HG03432 (cell line): ENCODE data around the gene WBP1L.
"Not testable (repeated sequence)": the region's sequence is repeated elsewhere in the genome, so short reads cannot be mapped to it uniquely, and the experiment has no call there.

Experiments used
- ATAC-seq: cut with Tn5 transposase; IDR thresholded peaks from one replicate; pipeline ENCODE4 v1.9.1; 2021; ENCODE audit warnings: mild to moderate bottlenecking, moderate library complexity; ENCODE audit not compliant: unreplicated experiment

WBP1L gene

DNA sequence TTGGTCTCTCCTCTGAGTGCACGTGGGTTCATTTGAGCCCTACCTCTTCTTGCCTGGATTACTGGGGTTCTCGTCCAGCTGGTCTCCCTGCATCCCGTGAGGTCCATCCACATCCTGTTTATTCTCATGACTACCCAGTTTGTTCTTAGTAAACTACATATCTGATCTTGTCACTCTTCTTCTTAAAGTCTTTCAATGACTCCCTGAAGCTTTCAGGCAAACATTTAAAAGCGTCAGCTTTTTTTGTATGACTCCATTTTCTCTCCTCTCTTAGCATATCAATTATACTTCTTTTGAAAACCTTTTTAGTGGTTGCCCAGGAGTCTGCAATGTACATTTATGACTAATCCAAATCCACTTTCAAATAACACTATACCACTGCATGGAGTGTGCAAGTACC is 21.8 kb upstream of the WBP1L start:
- no peak for ATAC-seq

DNA sequence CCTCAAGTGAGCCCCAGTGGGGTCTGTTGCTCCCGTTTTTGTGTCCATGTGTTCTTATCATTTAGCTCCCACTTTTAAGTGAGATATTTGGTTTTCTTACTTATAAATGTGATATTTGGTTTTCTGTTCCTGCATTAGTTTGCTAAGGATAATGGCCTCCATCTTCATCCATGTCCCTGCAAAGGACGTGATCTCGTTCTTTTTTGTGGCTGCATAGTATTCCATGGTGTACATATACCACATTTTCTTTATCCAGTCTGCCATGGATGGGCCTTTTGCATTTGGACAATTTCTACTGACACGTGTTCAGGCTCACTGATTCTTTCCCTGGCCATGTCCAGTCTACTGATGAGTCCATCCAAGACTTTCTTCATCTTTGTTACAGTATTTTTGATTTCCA is 19.8 kb upstream of the WBP1L start:
- ATAC-seq: no peak

DNA sequence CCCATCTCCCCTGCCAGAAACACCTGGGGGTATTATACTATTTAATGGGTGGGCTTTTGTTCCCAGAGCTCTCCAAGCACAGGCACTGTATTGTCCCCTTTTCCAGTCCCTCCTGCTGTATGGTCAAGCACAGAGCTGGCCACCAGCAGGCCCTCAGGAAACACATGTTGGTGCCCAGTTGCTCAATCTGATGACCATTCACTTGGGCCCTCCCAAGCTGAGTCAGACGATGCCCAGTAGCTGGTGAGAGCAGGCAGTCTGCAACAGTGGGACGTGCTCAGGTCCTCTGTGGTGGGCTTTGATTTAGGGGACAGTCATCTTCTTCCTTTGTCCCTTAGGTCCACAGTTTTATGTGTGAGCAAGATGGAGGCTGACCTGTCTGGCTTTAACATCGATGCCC is 17.5 kb upstream of the WBP1L start:
- ATAC-seq: no peak

DNA sequence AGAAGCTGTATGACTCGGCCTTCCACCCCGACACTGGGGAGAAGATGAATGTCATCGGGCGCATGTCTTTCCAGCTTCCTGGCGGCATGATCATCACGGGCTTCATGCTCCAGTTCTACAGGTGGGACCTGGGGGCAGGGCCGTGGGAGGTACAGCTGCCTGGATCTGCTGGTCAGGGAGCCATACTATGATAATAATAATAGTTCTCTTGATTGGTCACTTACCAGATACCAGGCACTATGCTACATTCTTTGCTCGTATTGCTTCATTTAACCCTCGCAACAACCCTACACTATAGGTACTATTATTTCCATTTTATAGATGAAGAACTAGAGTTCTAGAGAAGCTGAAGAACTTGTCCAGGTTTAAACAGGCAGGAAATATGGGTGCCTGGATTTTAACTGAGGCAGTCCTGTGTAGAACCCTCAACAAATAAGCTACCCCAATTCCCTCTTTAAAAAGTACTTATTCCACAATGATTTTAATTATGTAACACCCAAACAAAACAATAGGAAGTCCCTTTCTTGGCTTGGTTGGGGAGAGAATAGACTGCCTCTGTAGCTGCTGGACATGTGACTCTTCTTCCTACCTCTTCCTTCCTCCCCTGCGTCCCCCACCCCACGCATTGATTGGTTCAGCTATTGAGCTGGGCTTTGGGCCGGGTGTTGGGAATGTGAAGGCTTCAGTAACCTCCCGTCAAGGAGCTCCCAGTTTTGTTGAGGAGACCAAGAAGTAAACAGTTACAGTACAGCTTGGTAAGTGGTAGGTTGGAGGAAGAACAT is 16.5 kb upstream of the WBP1L start:
- no peak for ATAC-seq

DNA sequence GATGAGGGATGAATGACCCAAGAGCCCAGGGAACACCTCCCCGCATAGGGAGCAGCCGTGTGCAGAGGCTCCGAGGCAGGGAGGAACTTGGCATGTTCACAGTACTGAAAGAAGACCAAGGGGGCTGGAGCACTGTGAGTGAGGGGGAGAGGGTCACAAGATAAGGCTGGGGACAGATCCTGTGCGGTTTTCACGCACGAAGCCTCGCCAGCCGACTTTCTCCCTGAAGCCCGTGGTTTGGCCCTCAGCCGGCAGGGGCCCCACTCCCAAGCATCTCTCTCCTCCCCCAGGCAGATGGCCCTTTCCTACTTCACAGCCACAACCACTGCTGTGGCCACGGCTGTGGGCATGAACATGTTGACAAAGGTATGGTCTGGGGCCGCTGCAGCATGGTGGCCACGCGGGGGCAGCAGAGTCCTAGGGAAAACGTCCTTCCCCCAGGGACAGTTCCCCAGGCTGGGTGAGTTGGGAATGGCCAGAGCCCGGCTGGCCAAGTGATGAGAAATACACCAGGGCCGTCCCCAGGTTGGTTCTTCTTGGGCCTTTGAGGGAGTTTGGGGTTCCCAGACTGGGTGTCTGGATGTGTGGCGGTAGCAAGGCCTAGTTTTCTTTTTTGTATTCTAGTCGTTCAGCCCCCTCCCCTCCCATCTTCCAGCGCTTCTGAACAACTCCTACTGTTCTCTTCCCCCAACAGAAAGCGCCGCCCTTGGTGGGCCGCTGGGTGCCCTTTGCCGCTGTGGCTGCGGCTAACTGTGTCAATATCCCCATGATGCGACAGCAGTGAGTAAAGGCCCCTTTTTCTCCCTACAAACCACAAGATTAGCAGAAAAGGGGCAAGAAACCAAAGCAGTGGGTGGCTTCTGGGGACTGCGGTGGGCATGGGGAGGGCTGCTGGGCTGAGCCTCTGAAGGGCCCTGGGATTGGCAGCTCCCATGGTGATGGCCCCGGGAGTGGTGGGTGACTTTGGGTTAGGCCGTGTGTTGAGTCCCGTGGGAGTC is 14.4 kb upstream of the WBP1L start:
- ATAC-seq: no peak

DNA sequence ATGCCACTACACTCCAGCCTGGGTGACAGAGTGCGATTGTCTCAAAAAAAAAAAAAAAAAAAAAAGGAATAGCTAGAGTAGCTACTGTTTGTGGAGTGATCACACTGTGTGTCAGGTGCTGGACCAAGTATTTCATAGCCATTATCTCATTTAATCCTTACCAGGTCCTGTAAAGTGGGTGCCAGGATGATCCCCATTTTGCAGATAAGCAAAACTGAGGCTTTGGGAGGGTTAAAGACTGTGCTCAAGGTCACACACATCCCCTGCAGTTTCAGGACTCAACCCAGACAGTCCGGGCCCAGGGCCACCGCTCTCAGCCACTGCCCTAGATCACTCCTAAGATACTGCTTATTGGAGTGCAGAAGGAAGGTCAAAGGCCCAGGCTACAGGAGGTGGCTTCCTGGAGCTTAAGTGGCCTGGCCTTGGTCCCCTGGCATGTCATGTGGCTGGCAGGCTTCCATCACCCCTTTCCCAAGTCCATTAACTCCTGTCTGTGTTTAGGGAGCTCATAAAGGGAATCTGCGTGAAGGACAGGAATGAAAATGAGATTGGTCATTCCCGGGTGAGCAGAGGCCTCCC is 12.4 kb upstream of the WBP1L start:
- ATAC-seq: no peak

DNA sequence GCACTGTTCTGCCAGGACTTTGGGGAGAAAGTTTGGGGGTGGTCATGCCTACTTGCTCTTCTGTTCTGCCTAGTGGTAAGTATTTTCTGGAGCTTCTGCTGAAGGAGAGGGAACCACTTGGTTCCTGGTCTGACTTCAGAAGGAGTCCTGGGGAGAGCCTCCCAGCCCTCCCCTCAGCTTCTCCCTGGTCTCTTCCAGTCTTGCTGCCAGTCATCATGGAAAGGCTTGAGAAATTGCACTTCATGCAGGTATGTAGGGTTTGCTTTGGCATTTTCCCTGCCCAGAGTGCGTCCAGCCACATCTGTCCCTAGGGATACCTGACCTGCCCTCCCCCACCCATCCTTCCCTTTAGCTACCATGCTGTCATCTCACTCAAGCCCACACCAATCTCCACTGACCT is 11.1 kb upstream of the WBP1L start:
- ATAC-seq: no peak

DNA sequence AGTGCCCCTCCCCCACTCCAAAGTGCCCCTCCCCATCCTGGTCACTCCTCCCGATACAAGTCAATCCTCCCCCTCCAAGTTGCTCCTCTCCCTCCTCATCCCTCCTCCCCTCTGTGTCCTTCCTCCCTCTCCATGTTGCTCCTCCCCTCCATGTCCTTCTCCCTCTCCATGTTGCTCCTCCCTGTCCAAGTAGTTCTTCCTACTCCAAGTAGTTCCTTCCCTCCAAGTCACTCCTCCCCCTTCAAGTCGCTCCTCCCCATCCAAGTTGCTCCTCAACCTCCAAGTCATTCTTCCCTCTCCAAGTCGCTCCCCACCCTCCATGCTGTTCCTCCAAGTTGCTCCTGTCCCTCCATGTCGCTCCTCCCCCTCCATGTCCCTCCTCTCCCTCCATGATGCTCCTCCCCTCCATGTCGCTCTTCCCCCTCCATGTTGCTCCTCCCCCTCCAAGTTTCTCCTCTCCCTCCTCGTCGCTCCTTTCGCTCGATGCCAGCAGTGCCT is 8.6 kb upstream of the WBP1L start:
- ATAC-seq: no peak

DNA sequence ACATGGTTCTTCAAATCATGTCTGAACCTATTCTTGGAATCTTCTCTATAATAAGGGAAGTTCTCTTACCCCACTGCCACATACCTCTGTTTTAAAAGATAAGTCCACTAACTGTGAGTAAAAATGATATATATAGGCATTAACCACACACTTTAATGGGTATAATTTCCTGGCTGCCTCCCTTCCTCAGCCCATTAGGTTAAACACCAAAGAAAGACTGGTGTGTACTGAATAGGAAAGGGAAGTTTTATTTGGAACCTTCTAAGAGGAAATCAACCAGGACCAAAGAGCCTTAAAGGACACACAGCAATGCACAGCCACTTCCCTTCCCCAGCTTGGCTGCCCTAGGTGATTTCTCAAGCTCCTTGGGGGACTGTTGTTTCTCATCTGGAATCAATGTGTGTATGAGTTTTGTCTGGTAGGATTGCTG is 5.0 kb upstream of the WBP1L start:
- no peak for ATAC-seq

DNA sequence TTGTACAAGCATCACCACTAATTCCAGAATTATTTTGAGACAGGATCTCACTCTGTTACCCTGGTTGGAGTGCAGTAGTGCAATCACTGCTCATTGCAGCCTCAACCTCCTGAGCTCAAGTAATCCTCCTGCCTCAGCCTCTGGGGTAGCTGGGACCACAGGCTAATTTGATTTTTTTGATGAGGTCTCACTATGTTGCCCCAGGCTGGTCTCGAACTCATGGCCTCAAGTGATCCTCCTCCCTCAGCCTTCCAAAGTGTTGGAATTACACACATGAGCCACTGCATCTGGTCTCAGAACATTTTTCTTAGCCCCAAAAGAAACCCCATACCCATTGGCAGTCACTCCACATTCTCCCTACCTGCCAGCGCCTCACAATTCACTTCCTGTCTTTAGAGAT is 3.5 kb upstream of the WBP1L start:
- ATAC-seq: no peak

DNA sequence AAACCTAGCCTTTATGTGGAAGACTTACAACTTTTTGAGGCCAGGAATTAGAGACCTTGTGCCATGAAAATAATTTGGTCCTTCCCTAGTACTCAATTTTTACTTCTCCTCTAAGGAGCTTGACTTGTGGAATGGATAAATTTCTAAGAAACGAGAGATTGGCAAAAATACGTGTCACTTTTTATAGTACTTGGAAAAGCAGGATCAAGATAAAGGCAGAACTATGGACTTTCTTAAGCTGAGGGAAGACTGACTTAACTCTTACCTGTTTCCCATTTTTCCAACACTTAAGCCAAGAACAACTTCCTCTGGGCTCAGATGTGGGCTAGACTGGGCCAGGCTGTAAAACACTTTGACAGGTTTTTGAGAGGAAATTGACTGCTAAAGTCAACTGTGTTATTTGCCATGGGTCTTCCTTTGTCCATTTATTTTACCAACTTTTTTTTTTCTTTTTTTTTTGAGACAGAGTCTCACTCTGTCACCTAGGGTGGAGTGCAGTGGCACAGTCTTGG is 2.0 kb upstream of the WBP1L start:
- no peak for ATAC-seq

DNA sequence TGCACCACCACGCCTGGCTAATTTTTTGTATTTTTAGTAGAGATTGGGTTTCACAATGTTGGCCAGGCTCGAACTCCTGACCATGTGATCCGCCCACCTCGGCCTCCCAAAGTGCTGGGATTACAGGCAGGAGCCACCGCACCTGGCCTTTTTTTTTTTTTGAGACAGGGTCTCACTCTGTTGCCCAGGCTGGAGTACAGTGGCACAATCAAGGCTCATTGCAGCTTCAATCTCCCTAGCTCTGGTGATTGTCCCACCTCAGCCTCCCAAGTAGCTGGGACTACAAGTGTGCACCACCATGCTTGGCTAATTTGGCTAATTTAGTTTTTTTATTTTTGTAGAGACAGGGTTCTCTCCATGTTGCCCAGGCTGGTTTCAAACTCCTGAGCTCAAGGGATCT is 1.4 kb upstream of the WBP1L start:
- not testable (repeated sequence) for ATAC-seq

DNA sequence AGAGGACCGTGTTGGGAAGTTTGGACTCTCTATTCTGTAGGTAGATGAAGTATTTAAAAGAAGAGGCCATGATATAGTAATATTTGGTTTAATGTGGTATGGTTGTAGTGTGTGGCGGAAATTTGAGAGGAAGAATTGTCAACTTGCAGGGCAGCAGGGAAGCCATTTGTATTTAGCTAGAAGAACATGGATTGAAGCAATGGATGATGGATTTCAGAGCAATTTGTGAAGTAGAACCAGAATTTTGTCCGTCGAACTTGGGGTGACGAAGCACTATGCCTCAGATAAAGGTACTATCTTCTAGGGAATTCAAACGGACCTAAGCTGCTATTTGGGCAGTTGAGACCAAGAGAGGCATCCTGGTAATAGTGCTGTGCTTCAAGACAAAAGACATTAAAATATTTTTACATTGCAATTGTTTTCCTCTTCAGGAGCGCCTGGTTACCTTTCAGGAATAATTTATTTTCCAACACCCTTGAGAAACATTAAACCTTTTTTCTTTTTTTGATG is 615 bp upstream of the WBP1L start:
- ATAC-seq: no peak

DNA sequence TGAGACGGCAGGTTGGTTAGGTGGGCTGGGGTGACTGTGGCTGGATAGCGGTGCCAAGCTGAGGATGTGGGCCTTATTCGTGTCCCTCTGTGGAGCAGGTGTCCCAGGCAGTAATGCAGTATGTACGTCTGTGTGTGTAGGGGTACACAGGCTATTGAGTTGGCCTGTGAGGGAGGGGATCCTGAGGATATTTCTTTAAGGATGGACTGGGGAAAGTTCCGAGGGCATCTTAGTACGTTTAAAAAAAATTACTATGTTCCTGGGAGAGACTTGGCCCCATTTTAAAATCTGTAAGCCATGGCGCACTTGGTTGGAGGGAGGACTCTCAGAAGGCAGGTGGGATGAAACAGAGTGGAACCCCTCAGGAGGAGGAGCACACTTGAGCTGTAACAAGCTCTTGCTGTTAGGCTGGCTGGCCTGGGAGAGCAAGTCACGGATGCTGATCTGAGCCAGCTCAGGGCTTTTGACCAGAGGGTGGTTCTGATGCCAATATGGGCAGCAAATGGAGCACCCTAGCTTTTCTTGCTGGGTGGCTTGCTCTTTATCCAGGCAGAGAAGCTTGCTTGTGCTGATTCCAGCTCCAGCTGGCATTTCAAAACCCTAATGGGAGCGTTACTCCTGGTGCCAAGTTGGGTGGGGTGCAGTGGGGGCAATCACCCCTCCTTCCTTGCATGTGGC is 765 bp downstream of the WBP1L start:
- no peak for ATAC-seq

DNA sequence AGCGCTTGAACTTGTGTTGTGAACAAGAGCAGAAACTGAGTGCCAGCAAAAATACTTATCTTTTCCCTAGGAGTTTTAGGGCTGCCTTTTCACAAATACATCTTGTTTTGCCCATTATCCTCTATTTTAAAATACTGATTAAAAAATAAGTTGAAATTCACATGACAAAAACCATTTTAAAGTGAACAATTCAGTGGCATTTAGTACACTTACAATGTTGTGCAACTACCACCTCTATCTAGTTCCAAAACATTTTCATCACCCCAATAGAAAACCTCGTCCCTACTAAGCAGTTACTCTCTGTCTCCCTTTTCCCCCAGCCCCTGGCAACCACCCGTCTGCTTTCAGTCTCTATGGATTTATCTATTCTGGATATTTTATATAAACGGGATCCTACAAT is 1.4 kb downstream of the WBP1L start:
- ATAC-seq: no peak

DNA sequence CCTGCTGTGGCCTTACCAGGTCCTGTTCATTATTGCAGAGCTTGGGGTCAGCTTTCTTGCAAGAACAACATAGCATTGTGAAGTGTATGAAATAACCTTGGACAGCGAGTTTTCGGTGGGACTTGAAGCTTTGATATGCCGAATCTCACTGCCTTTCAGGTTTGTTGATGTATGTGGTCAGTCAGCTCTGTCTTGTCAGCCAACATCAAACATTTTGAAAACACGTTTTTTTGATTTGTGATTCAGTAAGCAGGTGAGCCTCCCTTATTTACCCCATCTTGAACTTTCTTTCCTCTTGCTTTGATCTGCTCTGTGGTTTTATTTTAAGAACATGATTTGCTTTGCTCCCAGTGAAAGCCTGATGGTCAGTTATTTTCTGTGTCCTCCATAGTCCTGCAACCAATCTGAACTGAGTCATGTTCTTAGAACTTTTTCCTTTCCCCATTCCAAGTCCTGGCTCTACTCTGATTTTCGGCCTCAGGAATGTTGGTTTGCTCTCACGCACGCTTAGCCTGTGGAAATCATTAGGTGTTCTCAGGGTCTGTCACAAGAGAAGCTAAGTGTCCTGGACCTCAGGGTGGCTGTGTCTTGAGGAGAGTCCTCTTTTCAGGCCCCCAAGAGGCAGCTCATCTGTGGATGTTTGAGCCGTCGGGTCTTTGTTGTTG is 8.7 kb downstream of the WBP1L start:
- no peak for ATAC-seq

DNA sequence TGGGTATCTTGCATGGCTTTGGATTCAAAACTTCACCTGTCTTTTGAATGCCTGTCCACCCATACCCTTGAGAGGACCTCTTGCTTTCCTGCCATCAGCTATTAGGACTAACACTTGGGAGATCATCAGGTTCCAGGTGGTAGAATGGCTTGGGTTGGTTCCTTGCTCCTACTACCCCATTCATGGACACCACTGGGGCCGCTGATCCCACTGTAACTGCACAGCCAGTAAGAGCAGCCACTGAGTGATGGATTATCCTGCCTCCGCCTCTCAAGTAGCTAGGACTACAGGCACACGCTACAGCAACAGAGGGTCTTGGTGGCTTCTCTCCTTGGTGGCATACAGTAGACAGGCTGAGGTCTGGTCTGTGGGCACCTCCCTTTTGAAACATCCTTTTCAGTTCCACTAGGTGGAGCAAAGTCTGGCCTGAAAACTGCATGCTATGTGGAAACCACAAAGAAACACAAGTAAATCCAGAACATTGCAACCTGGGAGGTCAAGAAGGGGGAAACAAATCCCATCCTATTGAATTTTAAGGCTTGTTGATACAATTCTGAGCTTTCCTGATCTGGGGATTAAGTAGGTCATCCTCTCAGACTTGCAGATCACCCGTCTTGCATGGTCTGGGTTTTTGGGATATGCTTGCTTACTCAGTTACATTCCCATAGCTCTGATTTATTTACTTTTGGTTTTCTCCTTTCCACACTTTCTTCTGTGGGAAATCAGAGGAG is 9.4 kb downstream of the WBP1L start:
- no peak for ATAC-seq

DNA sequence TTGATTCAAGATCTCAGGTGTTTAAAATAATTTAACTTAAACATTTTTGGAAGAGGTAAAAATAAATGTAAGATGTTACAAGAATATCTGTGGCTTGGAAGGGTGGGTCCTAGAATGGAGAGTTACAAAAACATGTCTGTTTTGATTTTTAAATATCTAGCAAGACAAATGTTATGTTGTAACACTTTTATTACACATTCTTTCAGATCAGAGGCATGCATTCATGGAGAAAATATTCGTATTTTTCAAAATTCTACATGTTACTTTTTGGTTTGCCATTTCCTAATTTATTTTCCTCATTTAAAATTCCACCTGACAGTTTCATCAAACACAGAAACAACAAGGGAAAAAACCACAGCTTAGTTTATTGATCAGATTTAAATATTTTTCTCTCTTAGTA is 10.0 kb downstream of the WBP1L start:
- ATAC-seq: no peak

DNA sequence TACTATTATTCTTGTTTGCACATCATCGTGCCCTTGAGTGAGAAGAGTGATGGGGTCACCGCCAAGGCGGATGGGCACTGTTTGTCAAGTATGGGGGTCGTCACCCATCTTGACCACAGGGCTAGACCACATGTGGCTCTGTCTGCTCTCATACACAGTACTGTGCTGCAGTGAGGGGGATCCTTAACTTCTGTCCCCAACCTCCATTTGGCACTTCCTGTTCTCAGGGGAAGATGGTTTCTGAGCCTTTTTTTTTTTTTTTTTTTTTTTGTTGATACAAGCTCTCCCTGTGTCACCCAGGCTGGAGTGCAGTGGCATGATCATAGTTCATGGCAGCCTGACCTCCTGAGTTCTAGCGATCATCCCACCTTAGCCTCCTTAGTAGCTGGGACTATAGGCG is 13.6 kb downstream of the WBP1L start:
- ATAC-seq: no peak
